BJ (cell line): ENCODE results near the gene IGSF8. TPM values are rescaled to one million over a fixed set of nuclear protein-coding genes. Genes with fewer than 3 reads are reported as not detected.

Source experiments
- CTCF ChIA-PET: fragments of 350-600 bp; formaldehyde crosslinking; extraction: SDS; loops from one replicate; lab custom pipeline; 2021; ENCODE audit warnings: antibody characterized with exemption, inconsistent platforms; lab: Yijun Ruan, JAX
- POLR2A ChIA-PET: fragments of 300-600 bp; sonication (Branson Sonifier 250); formaldehyde crosslinking; extraction: SDS; loops from one replicate; lab custom pipeline; 2021; ENCODE audit warnings: antibody characterized with exemption; lab: Charles Lee
- DNase-seq: peaks from one replicate; pipeline ENCODE4 v3.0.0-alpha.2; 2011; ENCODE audit warnings: low read depth
- H3K27me3 ChIP-seq: 2 replicates; pipeline ENCODE4 v1.6.0; 2011; ENCODE audit warnings: low read length; ENCODE audit not compliant: control insufficient read depth, insufficient read depth
- H3K36me3 ChIP-seq: 2 replicates; pipeline ENCODE4 v1.5.1; 2011; ENCODE audit warnings: low read length; ENCODE audit not compliant: control insufficient read depth, insufficient read depth
- H3K4me3 ChIP-seq: 2 replicates; pipeline ENCODE4 v1.5.1; 2011; ENCODE audit warnings: low read depth, mild to moderate bottlenecking, control low read depth, low read length
- polyA plus RNA-seq: library from polyadenylated mRNA; depleted of rRNA; stranded (reverse); fragments of >200 nt; gene quantifications from 2 replicates; pipeline ENCODE4 v1.2.3, GENCODE V29; 2011
- TF ChIP-seq, protein P1 (sequence below): IDR thresholded peaks from 2 replicates; pipeline ENCODE4 v1.5.1; 2011; ENCODE audit warnings: low read depth, mild to moderate bottlenecking, control low read depth, inconsistent platforms, low read length, moderate library complexity; ENCODE audit not compliant: insufficient read depth

The IGSF8 gene
- polyA plus RNA-seq, 1 experiment: 29.7 TPM

DNA sequence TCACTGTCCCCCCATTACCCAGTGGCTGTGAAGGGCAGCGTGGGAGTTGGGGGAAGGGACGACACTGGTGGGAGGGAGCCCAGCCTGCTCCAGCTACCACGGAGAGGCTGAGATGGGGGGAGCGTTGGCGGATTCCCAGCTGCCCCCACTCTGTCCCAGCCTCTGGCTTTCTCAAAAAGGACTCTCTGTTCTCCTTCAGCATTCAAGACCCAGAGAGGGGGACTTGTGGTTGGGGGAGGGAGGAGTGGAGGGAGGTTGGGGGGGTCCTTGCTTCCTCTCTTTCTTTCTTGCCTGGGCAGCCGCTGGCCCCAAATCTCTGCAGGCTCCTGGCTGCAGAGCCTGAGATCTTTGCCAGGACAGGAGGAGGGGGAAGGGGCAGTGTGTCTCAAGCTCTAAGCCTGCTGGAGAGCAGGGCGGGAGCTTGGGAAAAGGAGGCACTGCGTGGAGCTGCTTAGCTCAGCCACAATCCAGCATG lies 19.3 kb upstream of the IGSF8 start:
- CTCF ChIA-PET: interaction anchor here (0.7 to 2.5 kb wide), 8 partner anchors 9 to 134 kb away, joined by 3 to 13 read pairs (median 5); no protein-coding TSS in a partner anchor
- Histone ChIP-seq H3K27me3 (peaks cover 18% of the 10 kb centered on the region), H3K4me3 (no peak overlapping the region), H3K36me3 (no peaks in the 10 kb centered on the region)
- DNase-seq: no peak
- POLR2A ChIA-PET: no interaction called here
- TF ChIP-seq, protein P1, sequence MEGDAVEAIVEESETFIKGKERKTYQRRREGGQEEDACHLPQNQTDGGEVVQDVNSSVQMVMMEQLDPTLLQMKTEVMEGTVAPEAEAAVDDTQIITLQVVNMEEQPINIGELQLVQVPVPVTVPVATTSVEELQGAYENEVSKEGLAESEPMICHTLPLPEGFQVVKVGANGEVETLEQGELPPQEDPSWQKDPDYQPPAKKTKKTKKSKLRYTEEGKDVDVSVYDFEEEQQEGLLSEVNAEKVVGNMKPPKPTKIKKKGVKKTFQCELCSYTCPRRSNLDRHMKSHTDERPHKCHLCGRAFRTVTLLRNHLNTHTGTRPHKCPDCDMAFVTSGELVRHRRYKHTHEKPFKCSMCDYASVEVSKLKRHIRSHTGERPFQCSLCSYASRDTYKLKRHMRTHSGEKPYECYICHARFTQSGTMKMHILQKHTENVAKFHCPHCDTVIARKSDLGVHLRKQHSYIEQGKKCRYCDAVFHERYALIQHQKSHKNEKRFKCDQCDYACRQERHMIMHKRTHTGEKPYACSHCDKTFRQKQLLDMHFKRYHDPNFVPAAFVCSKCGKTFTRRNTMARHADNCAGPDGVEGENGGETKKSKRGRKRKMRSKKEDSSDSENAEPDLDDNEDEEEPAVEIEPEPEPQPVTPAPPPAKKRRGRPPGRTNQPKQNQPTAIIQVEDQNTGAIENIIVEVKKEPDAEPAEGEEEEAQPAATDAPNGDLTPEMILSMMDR: no peak

- CTCF ChIA-PET: interaction anchor here (0.7 to 2.5 kb wide), 7 partner anchors 9 to 174 kb away, joined by 3 to 13 read pairs (median 4); no protein-coding TSS in a partner anchor
- TF ChIP-seq, protein P1: no peak
- DNase-seq: no peak
Measured at GRCh38 chr1:160117300-160117699, 18.9 kb upstream of the IGSF8 start.

DNA sequence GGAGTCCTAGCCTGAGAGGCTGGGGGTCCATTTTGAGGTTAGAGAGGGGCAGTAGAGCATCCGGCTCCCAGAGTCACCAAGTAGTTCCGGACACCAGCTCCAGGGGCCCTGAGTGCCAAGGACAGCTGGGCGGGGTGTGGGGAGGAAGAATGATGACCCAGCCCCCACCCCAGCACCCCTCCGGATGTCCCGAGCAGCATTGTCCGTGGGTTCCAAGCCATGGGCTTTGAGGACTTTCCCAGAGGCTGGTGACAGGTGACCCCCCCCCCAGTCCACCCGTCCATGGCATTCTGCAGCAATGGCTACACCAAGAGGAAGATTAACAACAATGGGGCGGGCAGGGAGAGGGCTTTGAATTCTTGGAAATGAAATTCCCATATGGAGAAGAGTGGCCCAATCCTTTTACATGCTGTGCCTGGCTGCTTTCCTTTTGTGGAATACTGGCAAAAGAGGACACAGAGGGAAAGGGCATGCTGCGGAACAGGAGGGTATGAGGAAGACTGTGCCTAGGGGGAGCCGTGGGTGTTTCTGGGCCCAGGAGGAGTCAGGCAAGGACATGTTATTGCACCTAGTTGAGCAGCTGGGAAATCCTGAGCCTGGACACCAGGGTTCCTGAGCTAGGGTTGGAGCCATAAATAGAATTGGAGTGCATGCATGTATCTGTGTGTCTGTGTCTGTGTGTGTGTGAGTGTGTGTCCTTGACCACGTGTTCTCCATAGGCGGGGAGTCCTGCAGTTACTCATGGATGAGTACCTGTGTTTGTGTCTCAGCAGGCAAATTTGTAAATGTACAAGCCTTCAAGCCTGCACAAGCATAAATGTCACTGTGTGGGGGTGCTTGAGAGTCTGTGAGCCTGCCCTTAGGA lies 18.1 kb upstream of the IGSF8 start:
- TF ChIP-seq, protein P1: no peak
- no peak overlapping the region for H3K4me3 ChIP-seq
- ChIA-PET POLR2A (no interaction called here), CTCF (interaction anchor here (0.7 to 2.5 kb wide), 8 partner anchors 8 to 175 kb away, joined by 3 to 13 read pairs (median 3); partner anchors contain the start of gene CASQ1)
- DNase-seq: no peak
- H3K36me3 ChIP-seq: no peaks in the 10 kb centered on the region
- peaks cover 18% of the 10 kb centered on the region for H3K27me3 ChIP-seq

More at GRCh38 chr1:160117300-160117699, 18.9 kb upstream of the IGSF8 start:
- Histone ChIP-seq H3K4me3 (no peak overlapping the region), H3K36me3 (no peaks in the 10 kb centered on the region), H3K27me3 (peaks cover 18% of the 10 kb centered on the region)
- POLR2A ChIA-PET: no interaction called here

GRCh38 chr1:160115545-160116282 lies 17.3 kb upstream of the IGSF8 start, which contains the start of gene ATP1A2:
TSS of gene ATP1A2 (plus strand) at chr1:160115759. CDS start at chr1:160115862, 103 bp downstream.
- Histone ChIP-seq H3K36me3 (no peaks in the 10 kb centered on the region), H3K27me3 (peaks cover 18% of the 10 kb centered on the region), H3K4me3 (no peak within 1 kb of the TSS)
- TF ChIP-seq, protein P1: no peak
- no peak for DNase-seq
- ChIA-PET CTCF (interaction anchor here (0.7 to 1.2 kb wide), 5 partner anchors 9 to 103 kb away, joined by 3 read pairs; partner anchors contain the start of gene CASQ1), POLR2A (no interaction called here)
